Peyer's patch (tissue), 4 donors: ENCODE measurements around the gene RAET1G. TPM values are rescaled to one million over a fixed set of nuclear protein-coding genes. Genes with fewer than 3 reads are reported as not detected.

Source experiments
- DNase-seq, 3 donors: peaks; one replicate each; pipeline ENCODE4 v3.0.0-alpha.2; 2017 to 2019
- H3K27ac ChIP-seq, 4 donors: fragments of 200-600 bp; sonication (generic); one replicate each; pipeline ENCODE4 v1.5.1; 2016 to 2019
- H3K27me3 ChIP-seq, 2 donors: fragments of 200-600 bp; sonication (generic); one replicate each; pipeline ENCODE4 v1.5.1; 2019
- H3K36me3 ChIP-seq, 3 donors: fragments of 200-600 bp; sonication (generic); one replicate each; pipeline ENCODE4 v1.5.1; 2016 to 2019
- H3K4me1 ChIP-seq, 4 donors: fragments of 200-600 bp; sonication (generic); one replicate each; pipeline ENCODE4 v1.5.1; 2016 to 2019
- H3K4me3 ChIP-seq, 4 donors: fragments of 200-600 bp; sonication (generic); 1 replicate in 3 of 4; 2 replicates in 1 of 4; pipeline ENCODE4 v1.5.1; 2016 to 2019; ENCODE audit warnings: mild to moderate bottlenecking in 1 of 4
- H3K9me3 ChIP-seq, 4 donors: fragments of 200-600 bp; sonication (generic); one replicate each; pipeline ENCODE4 v1.5.1; 2016 to 2019; ENCODE audit warnings: mild to moderate bottlenecking in 1 of 4
- CTCF ChIP-seq, 6 experiments: fragments of 450-650 bp in 4 of 6; fragments of 200-600 bp in 2 of 6; sonication (generic) in 1 of 6; IDR thresholded peaks; one replicate each; pipeline ENCODE4 v1.5.1; 2017 to 2019; ENCODE audit warnings: antibody characterized with exemption in 6 of 6, mild to moderate bottlenecking in 3 of 6, moderate library complexity in 1 of 6
- POLR2A ChIP-seq, 2 donors: fragments of 450-650 bp; IDR thresholded peaks; one replicate each; pipeline ENCODE4 v1.5.1; 2017; ENCODE audit warnings: antibody characterized with exemption in 2 of 2, mild to moderate bottlenecking in 2 of 2, moderate library complexity in 2 of 2
- total RNA-seq, 4 donors: library from RNA; depleted of rRNA; stranded (reverse); fragments of >200 nt; gene quantifications; one replicate each; pipeline ENCODE4 v1.1.0, GENCODE V29; 2016

RAET1G gene
- total RNA-seq, 4 donors from 2014 or later: not detected

GRCh38 chr6:149898966-149899365 lies 24.0 kb downstream of the RAET1G start:
- no peak overlapping the region for H3K27ac ChIP-seq
- H3K27me3 ChIP-seq: no peaks in the 10 kb centered on the region
- peaks cover 0 to 31% (median 4%) of the 10 kb centered on the region in 4 donors for H3K4me1 ChIP-seq
- TF ChIP-seq POLR2A (IDR thresholded peaks at IDR 0.05) (no peak), CTCF (IDR thresholded peaks at IDR 0.05) (no peak)
- H3K9me3 ChIP-seq: no peaks in the 10 kb centered on the region
- DNase-seq: no peak
- H3K36me3 ChIP-seq: no peaks in the 10 kb centered on the region
- H3K4me3 ChIP-seq: no peak overlapping the region

GRCh38 chr6:149897855-149898744 lies 24.8 kb downstream of the RAET1G start, which contains the start of gene RAET1E:
TSS of gene RAET1E (minus strand) at chr6:149898113. CDS start at chr6:149890901, 7,212 bp downstream.
- H3K27ac ChIP-seq: peak within 1 kb of the TSS in 3 of 4 donors; percentile 46 to 66 (median 61)

GRCh38 chr6:149897015-149897697 lies 25.8 kb downstream of the RAET1G start:
- no peaks in the 10 kb centered on the region for H3K9me3 ChIP-seq
- DNase-seq: peak; percentile 34 to 81 (median 62)
- no peaks in the 10 kb centered on the region for H3K36me3 ChIP-seq
- TF ChIP-seq POLR2A (IDR thresholded peaks at IDR 0.05) (no peak), CTCF (IDR thresholded peaks at IDR 0.05) (no peak)
- peaks cover 0 to 31% (median 4%) of the 10 kb centered on the region in 4 donors for H3K4me1 ChIP-seq
- peak overlapping the region in 3 of 4 donors; percentile 4 to 27 (median 13) for H3K4me3 ChIP-seq
- H3K27me3 ChIP-seq: no peaks in the 10 kb centered on the region
- H3K27ac ChIP-seq: peak overlapping the region in 3 of 4 donors; percentile 46 to 66 (median 61)

More at GRCh38 chr6:149897855-149898744, 24.8 kb downstream of the RAET1G start, which contains the start of gene RAET1E:
- TF ChIP-seq POLR2A (IDR thresholded peaks at IDR 0.05): no peak
- TF ChIP-seq CTCF (IDR thresholded peaks at IDR 0.05): no peak
- Histone ChIP-seq H3K4me1 (peaks cover 0 to 31% (median 4%) of the 10 kb centered on the region in 4 donors), H3K27me3 (no peaks in the 10 kb centered on the region), H3K4me3 (peak within 1 kb of the TSS in 3 of 4 donors; percentile 4 to 27 (median 13)), H3K36me3 (no peaks in the 10 kb centered on the region), H3K9me3 (no peaks in the 10 kb centered on the region)
- no peak for DNase-seq

- Histone ChIP-seq H3K4me3 (no peak overlapping the region), H3K9me3 (no peaks in the 10 kb centered on the region), H3K27me3 (no peaks in the 10 kb centered on the region), H3K4me1 (peaks cover 0 to 31% (median 4%) of the 10 kb centered on the region in 4 donors), H3K36me3 (no peaks in the 10 kb centered on the region), H3K27ac (peak overlapping the region in 2 of 4 donors; percentile 61 to 66)
- DNase-seq: no peak
- no peak for TF ChIP-seq POLR2A (IDR thresholded peaks at IDR 0.05)
- no peak for TF ChIP-seq CTCF (IDR thresholded peaks at IDR 0.05)
Observed at GRCh38 chr6:149896491-149896890, 26.4 kb downstream of the RAET1G start.

- no peak overlapping the region for H3K4me3 ChIP-seq
- TF ChIP-seq CTCF (IDR thresholded peaks at IDR 0.05) (no peak), POLR2A (IDR thresholded peaks at IDR 0.05) (no peak)
- no peaks in the 10 kb centered on the region for H3K9me3 ChIP-seq
- H3K36me3 ChIP-seq: no peaks in the 10 kb centered on the region
- no peaks in the 10 kb centered on the region for H3K27me3 ChIP-seq
- H3K4me1 ChIP-seq: peaks cover 0 to 31% (median 4%) of the 10 kb centered on the region in 4 donors
- no peak for DNase-seq
- peak overlapping the region in 2 of 4 donors; percentile 27 to 42 for H3K27ac ChIP-seq
Observed at GRCh38 chr6:149895833-149896271, 27.1 kb downstream of the RAET1G start.
